GM21526 (cell line): Measurements from ENCODE around the gene SLC2A10.

Experiments used
- ATAC-seq: cut with Tn5 transposase; IDR thresholded peaks from one replicate; pipeline ENCODE4 v1.9.1; 2021; ENCODE audit warnings: moderate library complexity; ENCODE audit not compliant: unreplicated experiment, low FRiP score

The SLC2A10 gene

DNA sequence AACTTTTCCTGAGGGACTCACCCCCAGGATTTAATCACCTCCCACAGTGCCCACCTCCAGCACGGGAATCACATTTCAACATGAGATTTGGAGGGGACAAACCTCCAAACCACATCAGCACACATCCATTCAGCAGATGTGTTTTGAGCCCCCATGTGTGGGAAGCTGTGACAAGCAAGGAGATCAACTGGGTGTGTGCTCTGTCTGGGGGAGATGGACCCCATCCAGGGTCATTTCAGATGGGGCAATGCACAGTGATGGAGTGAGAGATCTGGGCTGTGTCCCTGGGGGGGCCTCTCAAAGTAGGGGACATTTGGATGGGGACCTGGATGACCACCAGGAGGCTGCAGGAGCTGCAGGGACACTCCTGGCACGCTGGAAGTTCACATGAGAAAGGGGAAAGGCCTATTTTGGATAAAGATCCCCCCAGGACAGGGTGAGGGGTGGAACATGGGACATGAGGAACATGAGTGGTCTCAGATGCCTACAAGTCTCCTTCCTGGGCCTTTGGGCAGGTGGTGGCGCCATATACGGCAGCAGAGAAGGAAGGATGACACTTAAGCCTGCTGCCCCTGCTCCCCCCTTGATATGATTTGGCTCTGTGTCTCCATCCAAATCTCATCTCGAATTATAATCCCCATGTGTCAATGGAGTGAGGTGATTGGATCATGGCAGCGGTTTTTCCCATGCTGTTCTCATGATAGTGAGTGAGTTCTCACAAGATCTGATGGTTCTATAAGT, 49.6 kb downstream of the SLC2A10 start:
- ATAC-seq: no peak

DNA sequence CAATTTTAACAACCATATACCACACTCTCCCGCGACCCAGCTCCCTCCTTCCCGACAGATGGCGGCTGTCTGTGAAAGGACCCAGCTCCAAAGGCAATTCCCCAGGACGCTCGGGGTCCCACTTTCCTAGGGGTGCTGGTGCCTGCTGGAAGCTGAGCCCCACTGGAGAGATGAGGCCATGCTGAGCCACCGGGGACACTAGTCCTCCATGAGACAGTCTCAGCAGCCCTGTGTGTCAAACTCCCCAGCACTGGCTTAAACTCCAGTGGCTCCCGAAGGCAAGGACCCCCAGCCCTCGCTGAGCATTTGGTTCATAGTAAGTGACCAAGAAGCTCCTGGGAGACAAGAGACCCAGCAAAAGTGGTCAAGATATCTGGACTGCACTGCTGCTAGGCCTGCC, 52.1 kb downstream of the SLC2A10 start:
- ATAC-seq: no peak

- no peak for ATAC-seq
Measured at GRCh38 chr20:46764068-46764467, 54.6 kb downstream of the SLC2A10 start.

- ATAC-seq: no peak
Measured at GRCh38 chr20:46765506-46766120, 56.2 kb downstream of the SLC2A10 start.

DNA sequence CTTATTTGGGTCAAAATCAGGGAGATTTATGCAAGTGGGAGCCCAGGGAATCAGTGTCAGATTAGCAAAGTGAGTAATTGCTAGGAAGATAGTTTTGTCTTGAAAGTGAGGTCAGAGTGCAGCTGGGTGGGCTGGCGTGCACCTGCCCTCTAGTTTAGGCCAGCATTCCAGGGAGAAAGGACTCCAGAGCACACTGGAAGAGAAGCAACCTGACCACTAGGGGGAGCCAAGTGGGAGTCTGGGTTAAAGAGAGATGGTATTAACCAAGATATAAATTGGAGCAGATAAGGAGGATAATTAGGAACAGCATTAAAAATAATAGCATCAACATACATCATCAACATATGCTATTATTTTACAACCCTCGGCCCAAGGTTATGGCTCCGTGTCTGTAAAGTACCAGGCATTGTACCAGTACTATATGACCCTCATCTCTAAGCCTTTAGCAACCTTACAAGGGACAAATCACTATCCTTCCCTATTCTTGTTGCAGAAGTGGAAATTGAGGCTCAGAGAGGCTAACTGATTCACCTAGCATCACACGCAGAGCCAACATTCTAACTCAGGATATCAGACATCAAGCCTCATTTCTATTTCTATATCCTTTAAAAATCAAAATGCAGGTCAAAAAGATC, 57.8 kb downstream of the SLC2A10 start:
- no peak for ATAC-seq

DNA sequence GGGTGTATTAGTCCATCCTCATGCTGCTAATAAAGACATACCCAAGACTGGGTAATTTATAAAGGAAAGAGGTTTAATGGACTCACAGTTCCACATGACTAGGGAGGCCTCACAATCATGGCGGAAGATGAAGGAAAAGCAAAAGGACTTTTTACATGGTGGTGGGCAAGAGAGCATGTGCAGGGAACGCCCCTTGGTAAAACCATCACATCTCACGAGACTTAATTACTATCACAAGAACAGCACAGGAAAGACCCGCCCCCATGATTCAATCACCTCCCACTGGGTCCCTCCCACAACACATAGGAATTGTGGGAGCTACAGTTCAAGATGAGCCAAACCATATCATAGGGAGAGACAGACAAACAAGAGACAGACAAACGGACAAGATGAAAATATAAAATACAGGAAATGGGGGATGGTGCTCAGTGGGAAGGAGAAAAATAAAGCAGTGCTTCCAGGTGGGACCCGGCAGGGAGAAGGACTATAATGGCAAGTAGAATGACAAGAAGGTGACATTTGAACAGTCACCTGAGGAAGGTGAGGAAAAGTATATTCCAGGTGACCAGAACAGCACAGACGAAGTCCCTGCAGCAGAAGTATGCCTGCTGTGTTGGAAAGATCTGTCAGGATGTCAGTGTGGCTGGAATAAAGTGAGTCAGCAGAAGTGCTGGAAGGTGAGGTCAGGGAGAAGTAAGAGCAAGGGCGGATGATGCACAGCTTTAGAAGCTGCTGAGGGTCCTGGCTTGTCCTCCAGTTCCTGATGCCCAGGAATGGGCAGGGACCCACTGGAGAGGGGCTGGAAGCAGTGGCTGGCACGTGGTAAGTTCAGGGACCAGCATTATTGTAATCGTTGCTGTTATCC, 61.1 kb downstream of the SLC2A10 start:
- no peak for ATAC-seq

- no peak for ATAC-seq
Measured at GRCh38 chr20:46771195-46771588, 61.7 kb downstream of the SLC2A10 start.

DNA sequence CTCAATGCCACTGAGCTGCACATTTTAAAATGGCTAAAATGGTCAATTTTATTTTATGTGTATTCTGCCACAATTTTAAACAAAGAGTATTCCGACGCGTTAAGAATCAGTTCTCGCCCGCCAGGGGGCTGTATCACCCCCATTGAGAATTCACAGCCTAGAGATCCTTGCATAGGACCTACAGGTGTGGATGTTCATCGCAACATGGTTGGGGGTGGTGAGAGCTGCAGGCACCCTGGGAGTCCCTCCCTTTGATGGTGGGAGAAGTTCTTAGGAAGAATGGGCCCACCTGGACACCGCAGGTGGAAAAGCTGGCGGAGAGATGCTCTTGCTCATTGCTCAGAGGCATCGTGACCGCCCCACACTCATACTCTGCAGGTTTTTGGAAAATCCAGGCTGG, 63.5 kb downstream of the SLC2A10 start:
- ATAC-seq: no peak

- ATAC-seq: no peak
Measured at GRCh38 chr20:46773680-46774079, 64.2 kb downstream of the SLC2A10 start.

- ATAC-seq: no peak
Measured at GRCh38 chr20:46774236-46774635, 64.8 kb downstream of the SLC2A10 start.

- no peak for ATAC-seq
Measured at GRCh38 chr20:46774943-46775560, 65.6 kb downstream of the SLC2A10 start.

DNA sequence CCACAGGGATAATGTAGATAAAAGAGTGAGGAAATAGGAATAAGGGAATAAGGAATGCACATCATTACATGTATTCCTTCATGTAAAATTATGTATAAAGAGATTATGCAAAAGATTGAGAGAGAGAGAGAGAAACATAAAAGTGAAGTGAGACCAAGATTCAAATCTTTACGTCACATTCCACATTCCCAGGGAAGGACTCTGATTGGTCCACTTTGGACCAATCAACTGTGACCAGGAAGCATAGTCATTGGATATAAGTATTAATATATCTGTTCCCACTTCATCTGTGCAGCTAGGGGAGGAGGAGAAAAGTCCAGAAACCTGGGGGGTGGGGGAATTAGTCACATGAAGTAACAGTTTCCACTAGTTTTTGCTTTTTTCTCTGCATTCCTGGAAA, 66.4 kb downstream of the SLC2A10 start:
- ATAC-seq: no peak

DNA sequence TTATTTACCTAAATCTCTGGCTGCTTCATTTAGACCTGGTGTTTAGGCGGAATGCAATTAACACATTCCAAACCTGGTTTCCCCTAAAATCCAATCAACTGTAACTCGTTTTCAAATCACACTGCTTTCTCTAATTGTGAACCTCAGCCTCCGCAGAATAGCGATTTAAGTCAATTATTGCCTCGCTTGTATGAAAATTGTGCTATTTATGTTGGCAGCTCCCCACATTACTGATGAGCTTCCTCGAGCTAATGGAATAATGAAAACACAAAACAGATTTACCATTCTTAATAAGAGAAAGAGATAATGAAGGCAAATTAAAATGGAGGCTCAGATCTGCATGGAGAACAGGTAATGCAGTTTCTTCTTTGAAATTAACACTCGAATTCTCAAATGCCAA, 67.9 kb downstream of the SLC2A10 start:
- ATAC-seq: no peak

DNA sequence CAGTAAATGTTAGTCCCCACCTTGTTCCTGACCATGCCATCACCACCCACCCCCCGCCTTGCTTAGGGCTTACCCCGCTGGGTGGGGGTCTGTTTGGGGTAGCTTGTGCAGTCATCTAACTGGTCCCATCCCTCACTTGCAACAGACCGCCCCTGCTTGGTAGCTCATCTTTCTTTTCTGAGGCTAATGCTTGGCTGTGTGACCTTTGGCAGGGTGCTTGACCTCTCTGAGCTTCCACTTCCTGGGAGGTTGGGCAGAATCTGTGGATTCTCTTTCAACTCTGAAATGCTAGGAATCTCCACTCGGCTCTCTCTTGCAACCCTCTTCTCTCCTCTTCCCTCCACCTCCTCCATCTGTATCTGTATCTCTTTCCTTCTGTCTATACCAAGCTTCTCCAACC, 70.4 kb downstream of the SLC2A10 start:
- ATAC-seq: no peak

GRCh38 chr20:46784436-46785127, 75.1 kb downstream of the SLC2A10 start:
- no peak for ATAC-seq
